ENCODE measurements around the gene ZNF576. TPM values are rescaled to one million over a fixed set of nuclear protein-coding genes. Genes with fewer than 3 reads are reported as not detected.
A peak's percentile ranks its signal among the peaks of the same experiment; 100 is the strongest.
"Not testable (repeated sequence)": the region's sequence is repeated elsewhere in the genome, so short reads cannot be mapped to it uniquely, and the experiment has no call there.

ZNF576 gene
- total RNA-seq, 1 donor, result 9.9 TPM

- peak; percentile 88 for TF ChIP-seq CTCF (IDR thresholded peaks at IDR 0.05; ENCODE audit: insufficient read depth, low read depth, low read length)
- peak; percentile 71 for DNase-seq (ENCODE audit: low read depth)
- H3K4me3 ChIP-seq (ENCODE audit: low read depth, low read length), result peak overlapping the region; percentile 81
Observed at GRCh38 chr19:43594710-43595604, 1.4 kb upstream of the ZNF576 start.

- DNase-seq (ENCODE audit: low read depth), result no peak
- H3K4me3 ChIP-seq (ENCODE audit: low read depth, low read length), result peak overlapping the region; percentile 81
- TF ChIP-seq CTCF (IDR thresholded peaks at IDR 0.05; ENCODE audit: insufficient read depth, low read depth, low read length), result no peak
Observed at GRCh38 chr19:43595605-43595998, 793 bp upstream of the ZNF576 start.

GRCh38 chr19:43596842-43597461 lies 557 bp downstream of the ZNF576 start:
- TF ChIP-seq CTCF (IDR thresholded peaks at IDR 0.05; ENCODE audit: insufficient read depth, low read depth, low read length), result no peak
- no peak for DNase-seq (ENCODE audit: low read depth)
- peak overlapping the region; percentile 87 for H3K4me3 ChIP-seq (ENCODE audit: low read depth, low read length)

GRCh38 chr19:43597876-43598275 lies 1.5 kb downstream of the ZNF576 start:
- no peak for DNase-seq (ENCODE audit: low read depth)
- TF ChIP-seq CTCF (IDR thresholded peaks at IDR 0.05; ENCODE audit: insufficient read depth, low read depth, low read length), result no peak
- H3K4me3 ChIP-seq (ENCODE audit: low read depth, low read length), result no peak overlapping the region

GRCh38 chr19:43598445-43599240 lies 2.2 kb downstream of the ZNF576 start:
- no peak for TF ChIP-seq CTCF (IDR thresholded peaks at IDR 0.05; ENCODE audit: insufficient read depth, low read depth, low read length)
- no peak overlapping the region for H3K4me3 ChIP-seq (ENCODE audit: low read depth, low read length)
- DNase-seq (ENCODE audit: low read depth), result no peak

- DNase-seq (ENCODE audit: low read depth), result no peak
- H3K4me3 ChIP-seq (ENCODE audit: low read depth, low read length), result no peak overlapping the region
- TF ChIP-seq CTCF (IDR thresholded peaks at IDR 0.05; ENCODE audit: insufficient read depth, low read depth, low read length), result no peak
Observed at GRCh38 chr19:43599635-43600295, 3.4 kb downstream of the ZNF576 start.

- DNase-seq (ENCODE audit: low read depth); H3K4me3 ChIP-seq (ENCODE audit: low read depth, low read length): not testable (repeated sequence)
Observed at GRCh38 chr19:43600326-43600725, 3.9 kb downstream of the ZNF576 start.
